OCI-LY1 (cell line): ENCODE results near the gene EEF1G.

ENCODE experiments used
- H2AFZ ChIP-seq: fragments of 200-600 bp; sonication (generic), shearing (Covaris generic); 2 replicates; pipeline ENCODE4 v1.6.0; 2014; ENCODE audit warnings: antibody characterized with exemption, mild to moderate bottlenecking, low read length
- H3F3A ChIP-seq: fragments of 200-600 bp; sonication (generic), shearing (Covaris generic); 2 replicates; pipeline ENCODE4 v1.6.0; 2014; ENCODE audit warnings: mild to moderate bottlenecking, antibody characterized with exemption, low read length, moderate library complexity; ENCODE audit not compliant: insufficient read depth
- H3K27ac ChIP-seq: fragments of 200-600 bp; sonication (generic); 2 replicates; pipeline ENCODE4 v1.5.1; 2014; ENCODE audit warnings: low read length, mixed run types, mild to moderate bottlenecking, low read depth; ENCODE audit not compliant: poor library complexity, severe bottlenecking
- H3K27me3 ChIP-seq: fragments of 200-600 bp; sonication (generic); 2 replicates; pipeline ENCODE4 v1.6.0; 2014; ENCODE audit warnings: antibody characterized with exemption, mild to moderate bottlenecking, low read length, moderate library complexity; ENCODE audit not compliant: insufficient read depth
- H3K36me3 ChIP-seq: fragments of 200-600 bp; sonication (generic); 2 replicates; pipeline ENCODE4 v1.6.1; 2014; ENCODE audit warnings: mild to moderate bottlenecking, antibody characterized with exemption, low read length, moderate library complexity, mixed read lengths; ENCODE audit not compliant: insufficient read depth
- H3K4me1 ChIP-seq: fragments of 200-600 bp; sonication (generic); 2 replicates; pipeline ENCODE4 v1.5.1; 2014; ENCODE audit warnings: mild to moderate bottlenecking, low read length, moderate library complexity; ENCODE audit not compliant: insufficient read depth, severe bottlenecking
- H3K4me2 ChIP-seq: fragments of 200-600 bp; sonication (generic), shearing (Covaris generic); 2 replicates; pipeline ENCODE4 v1.6.1; 2014; ENCODE audit warnings: low read length
- H3K4me3 ChIP-seq: fragments of 200-600 bp; sonication (generic); 2 replicates; pipeline ENCODE4 v1.5.1; 2014; ENCODE audit warnings: low read length, low read depth, mild to moderate bottlenecking, mixed read lengths; ENCODE audit not compliant: poor library complexity, severe bottlenecking
- H3K79me2 ChIP-seq: fragments of 200-600 bp; shearing (Covaris generic); 2 replicates; pipeline ENCODE4 v1.6.1; 2016; ENCODE audit warnings: mixed run types, low read length, mixed read lengths; ENCODE audit not compliant: insufficient read depth
- H3K9ac ChIP-seq: fragments of 200-600 bp; sonication (generic), shearing (Covaris generic); 2 replicates; pipeline ENCODE4 v1.6.1; 2014; ENCODE audit warnings: mild to moderate bottlenecking, low read length, mixed read lengths
- H3K9me2 ChIP-seq: fragments of 200-600 bp; sonication (generic), shearing (Covaris generic); 2 replicates; pipeline ENCODE4 v1.6.1; 2014; ENCODE audit warnings: low read depth, mild to moderate bottlenecking, low read length, mixed read lengths
- H3K9me3 ChIP-seq: fragments of 200-600 bp; shearing (Covaris generic); 2 replicates; pipeline ENCODE4 v1.6.1; 2014; ENCODE audit warnings: low read length, mixed read lengths
- H4K20me1 ChIP-seq: fragments of 200-600 bp; sonication (generic), shearing (Covaris generic); 2 replicates; pipeline ENCODE4 v1.6.0; 2016; ENCODE audit warnings: mild to moderate bottlenecking, low read length; ENCODE audit not compliant: insufficient read depth
- CTCF ChIP-seq: fragments of 200-600 bp; sonication (generic), shearing (Covaris generic); IDR thresholded peaks from 2 replicates; pipeline ENCODE4 v1.5.1; 2017; ENCODE audit warnings: mild to moderate bottlenecking, antibody characterized with exemption, low read length, moderate library complexity, mixed read lengths
- EZH2 ChIP-seq: fragments of 200-600 bp; sonication (generic), shearing (Covaris generic); IDR thresholded peaks from 2 replicates; pipeline ENCODE4 v1.8.0; 2017; ENCODE audit warnings: borderline replicate concordance, mixed run types, mild to moderate bottlenecking, antibody characterized with exemption, low read length, moderate library complexity, mixed read lengths

The EEF1G gene

GRCh38 chr11:62599069-62599696 is 25.5 kb upstream of the EEF1G start:
- Histone ChIP-seq H3K4me2 (peak overlapping the region; percentile 94), H4K20me1 (no peaks in the 10 kb centered on the region), H3K27me3 (no peaks in the 10 kb centered on the region), H3K9me3 (no peaks in the 10 kb centered on the region), H3K27ac (peak overlapping the region; percentile 79), H3K4me1 (peaks cover 26% of the 10 kb centered on the region), H3K79me2 (peaks cover 27% of the 10 kb centered on the region), H3K36me3 (peaks cover 91% of the 10 kb centered on the region), H3K9me2 (no peaks in the 10 kb centered on the region), H3K4me3 (peak overlapping the region; percentile 97), H3K9ac (peak overlapping the region; percentile 100), H3F3A (no peaks in the 10 kb centered on the region), H2AFZ (no peak overlapping the region)
- no peak for TF ChIP-seq EZH2
- no peak for TF ChIP-seq CTCF

GRCh38 chr11:62595124-62595523 is 21.4 kb upstream of the EEF1G start:
- TF ChIP-seq CTCF: no peak
- no peak for TF ChIP-seq EZH2
- H3K4me2 ChIP-seq: no peak overlapping the region
- H3K79me2 ChIP-seq: peaks cover 23% of the 10 kb centered on the region
- peaks cover 41% of the 10 kb centered on the region for H3K4me1 ChIP-seq
- H2AFZ ChIP-seq: no peak overlapping the region
- H3F3A ChIP-seq: no peaks in the 10 kb centered on the region
- no peak overlapping the region for H3K9ac ChIP-seq
- no peaks in the 10 kb centered on the region for H3K9me3 ChIP-seq
- no peaks in the 10 kb centered on the region for H4K20me1 ChIP-seq
- H3K36me3 ChIP-seq: peaks cover 76% of the 10 kb centered on the region
- H3K27me3 ChIP-seq: no peaks in the 10 kb centered on the region
- no peak overlapping the region for H3K27ac ChIP-seq
- no peak overlapping the region for H3K4me3 ChIP-seq
- H3K9me2 ChIP-seq: no peaks in the 10 kb centered on the region

GRCh38 chr11:62593434-62594044 is 19.8 kb upstream of the EEF1G start:
- H3K4me2 ChIP-seq: no peak overlapping the region
- H3K36me3 ChIP-seq: peaks cover 69% of the 10 kb centered on the region
- no peaks in the 10 kb centered on the region for H3F3A ChIP-seq
- no peaks in the 10 kb centered on the region for H3K27me3 ChIP-seq
- TF ChIP-seq CTCF: peak; percentile 83
- no peak for TF ChIP-seq EZH2
- H3K27ac ChIP-seq: no peak overlapping the region
- H3K4me1 ChIP-seq: peaks cover 36% of the 10 kb centered on the region
- no peak overlapping the region for H3K4me3 ChIP-seq
- H3K9me2 ChIP-seq: no peaks in the 10 kb centered on the region
- H2AFZ ChIP-seq: no peak overlapping the region
- H3K9me3 ChIP-seq: no peaks in the 10 kb centered on the region
- no peaks in the 10 kb centered on the region for H4K20me1 ChIP-seq
- no peak overlapping the region for H3K9ac ChIP-seq
- peaks cover 18% of the 10 kb centered on the region for H3K79me2 ChIP-seq
